Sigmoid colon (tissue), 7 donors: ENCODE results near the gene NOL7. TPM values are rescaled to one million over a fixed set of nuclear protein-coding genes. Genes with fewer than 3 reads are reported as not detected.
A peak's percentile ranks its signal among the peaks of the same experiment; 100 is the strongest.

ENCODE experiments used
- DNase-seq: peaks from one replicate; pipeline ENCODE4 v3.0.0-alpha.2; 2019
- H3K27ac ChIP-seq, 4 donors: fragments of 200-600 bp; sonication (generic); one replicate each; pipeline ENCODE4 v1.5.1; 2016 to 2019; ENCODE audit warnings: mild to moderate bottlenecking in 1 of 4
- H3K27me3 ChIP-seq, 3 donors: fragments of 200-600 bp; sonication (generic); one replicate each; pipeline ENCODE4 v1.5.1; 2019; ENCODE audit warnings: mild to moderate bottlenecking in 1 of 3
- H3K36me3 ChIP-seq, 4 donors: fragments of 200-600 bp; sonication (generic); one replicate each; pipeline ENCODE4 v1.5.1; 2016 to 2019
- H3K4me1 ChIP-seq, 4 donors: fragments of 200-600 bp; sonication (generic); one replicate each; pipeline ENCODE4 v1.5.1; 2017 to 2019
- H3K4me3 ChIP-seq, 4 donors: fragments of 200-600 bp; sonication (generic); one replicate each; pipeline ENCODE4 v1.5.1; 2017 to 2019; ENCODE audit warnings: mild to moderate bottlenecking in 2 of 4, moderate library complexity in 1 of 4
- H3K9me3 ChIP-seq, 4 donors: fragments of 200-600 bp in 3 of 4; sonication (generic) in 3 of 4; one replicate each; pipeline versions ENCODE4 v1.5.1 to v1.6.1; 2013 to 2019
- CTCF ChIP-seq, 4 experiments: fragments of 450-650 bp in 3 of 4; fragments of 200-600 bp in 1 of 4; IDR thresholded peaks; one replicate each; pipeline ENCODE4 v1.5.1; 2016 to 2019; ENCODE audit warnings: antibody characterized with exemption in 4 of 4, mild to moderate bottlenecking in 3 of 4, moderate library complexity in 2 of 4
- EP300 ChIP-seq, 4 donors: sonication (generic); formaldehyde crosslinking; IDR thresholded peaks; one replicate each; pipeline ENCODE4 v1.6.1; 2017; ENCODE audit warnings: antibody characterized with exemption in 4 of 4
- POLR2A ChIP-seq, 2 donors: fragments of 450-650 bp; IDR thresholded peaks; one replicate each; pipeline ENCODE4 v1.6.1; 2016; ENCODE audit warnings: antibody characterized with exemption in 2 of 2, mild to moderate bottlenecking in 2 of 2, moderate library complexity in 2 of 2
- POLR2AphosphoS5 ChIP-seq, 4 donors: sonication (generic); formaldehyde crosslinking; IDR thresholded peaks; one replicate each; pipeline ENCODE4 v1.6.1; 2017; ENCODE audit warnings: antibody characterized with exemption in 4 of 4
- WGBS, 2 donors: extraction: QIAGEN DNeasy Blood & Tissue Kit; methylation state at CpG; one replicate each; pipeline ENCODE4 v1.1.7; 2013; 5-methylcytosine and 5-hydroxymethylcytosine counted together
- intact Hi-C: fragments of 100-400 bp; cut with DNase I; formaldehyde crosslinking; loops from one replicate; pipeline ENCODE4 v1.15.1; 2023
- polyA plus RNA-seq, 3 donors: library from polyadenylated mRNA; stranded (reverse); fragments of 200-250 nt; gene quantifications; one replicate each; pipeline ENCODE4 v1.2.3, GENCODE V29; 2013
- total RNA-seq, 4 donors: library from RNA; depleted of rRNA; stranded (reverse); fragments of >200 nt; gene quantifications; one replicate each; pipeline ENCODE4 v1.1.0, GENCODE V29; 2016
- donor health status: healthy with polysubstance abuse.
- donor health status: Bipolar disorder and iron deficiency.
- donor health status: healthy.

The NOL7 gene
- total and polyA plus RNA-seq, 7 donors: 72.2 to 97.6 (median 87.8) TPM

DNA sequence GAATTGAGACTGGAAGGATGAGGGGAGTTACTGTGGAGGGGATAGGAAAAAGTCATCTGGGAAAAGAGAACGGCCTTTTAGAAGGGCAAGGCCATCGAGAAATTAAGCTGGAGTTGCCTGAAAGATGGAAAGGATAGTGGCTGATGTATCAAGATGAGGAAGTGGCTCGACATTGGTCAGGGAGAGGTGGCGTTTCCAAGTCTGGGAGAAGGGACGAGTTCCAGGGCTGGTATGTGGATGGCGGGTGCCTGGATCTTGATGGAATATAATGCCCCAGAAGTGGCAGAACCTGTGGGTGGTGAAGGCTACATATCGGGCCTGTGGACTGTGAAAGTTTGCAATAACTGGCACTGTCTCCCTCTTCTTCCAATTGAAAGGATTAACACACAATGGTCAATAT, 42.9 kb upstream of the NOL7 start:
- no peak overlapping the region for H3K4me3 ChIP-seq
- H3K9me3 ChIP-seq: no peaks in the 10 kb centered on the region
- peaks cover 0 to 18% (median 8%) of the 10 kb centered on the region in 4 donors for H3K4me1 ChIP-seq
- DNase-seq: no peak
- H3K36me3 ChIP-seq: no peaks in the 10 kb centered on the region
- 89 to 95% methylated on average over 7 of the region's 7 CpGs for WGBS, 2 donors
- H3K27me3 ChIP-seq: no peaks in the 10 kb centered on the region
- intact Hi-C loops: no loop called here
- H3K27ac ChIP-seq: no peak overlapping the region
- no peak for TF ChIP-seq POLR2AphosphoS5 (IDR thresholded peaks at IDR 0.05)
- no peak for TF ChIP-seq POLR2A (IDR thresholded peaks at IDR 0.05)
- no peak for TF ChIP-seq EP300 (IDR thresholded peaks at IDR 0.05)
- no peak for TF ChIP-seq CTCF (IDR thresholded peaks at IDR 0.05)

- DNase-seq: no peak
- Histone ChIP-seq H3K27me3 (no peaks in the 10 kb centered on the region), H3K27ac (peak overlapping the region; percentile 88 to 99 (median 98)), H3K4me3 (peak overlapping the region in 3 of 4 donors; percentile 61 to 97 (median 97)), H3K4me1 (peaks cover 0 to 18% (median 8%) of the 10 kb centered on the region in 4 donors), H3K36me3 (no peaks in the 10 kb centered on the region), H3K9me3 (no peaks in the 10 kb centered on the region)
- WGBS, 2 donors: 72 to 88% methylated on average over 16 of the region's 16 CpGs
- intact Hi-C loops: no loop called here
- TF ChIP-seq CTCF (IDR thresholded peaks at IDR 0.05): no peak
- no peak for TF ChIP-seq POLR2AphosphoS5 (IDR thresholded peaks at IDR 0.05)
- no peak for TF ChIP-seq POLR2A (IDR thresholded peaks at IDR 0.05)
- TF ChIP-seq EP300 (IDR thresholded peaks at IDR 0.05): no peak
These were observed 42.0 kb upstream of the NOL7 start for GRCh38 chr6:13572951-13573654.

- TF ChIP-seq POLR2A (IDR thresholded peaks at IDR 0.05): no peak
- no peak for TF ChIP-seq EP300 (IDR thresholded peaks at IDR 0.05)
- peak in 1 of 4 donors; percentile 12 for TF ChIP-seq POLR2AphosphoS5 (IDR thresholded peaks at IDR 0.05)
- TF ChIP-seq CTCF (IDR thresholded peaks at IDR 0.05): no peak
- H3K4me3 ChIP-seq: peak overlapping the region; percentile 61 to 97 (median 87)
- peak; percentile 68 for DNase-seq
- intact Hi-C loops: loop anchor here (1.0 to 2.0 kb wide), 4 partner anchors 41 to 237 kb away; partner anchors contain the start of genes GFOD1, NOL7 and RANBP9
- peaks cover 0 to 18% (median 8%) of the 10 kb centered on the region in 4 donors for H3K4me1 ChIP-seq
- WGBS, 2 donors: 3 to 10% methylated on average over 14 of the region's 14 CpGs
- H3K36me3 ChIP-seq: no peaks in the 10 kb centered on the region
- no peaks in the 10 kb centered on the region for H3K9me3 ChIP-seq
- H3K27me3 ChIP-seq: no peaks in the 10 kb centered on the region
- peak overlapping the region; percentile 88 to 99 (median 98) for H3K27ac ChIP-seq
These were observed 41.4 kb upstream of the NOL7 start for GRCh38 chr6:13573669-13574110.

- H3K36me3 ChIP-seq: no peaks in the 10 kb centered on the region
- H3K27ac ChIP-seq: peak overlapping the region; percentile 88 to 99 (median 98)
- intact Hi-C loops: loop anchor here (1.0 to 2.0 kb wide), 4 partner anchors 41 to 237 kb away; partner anchors contain the start of genes GFOD1, NOL7 and RANBP9
- H3K27me3 ChIP-seq: no peaks in the 10 kb centered on the region
- peak overlapping the region; percentile 61 to 97 (median 87) for H3K4me3 ChIP-seq
- H3K9me3 ChIP-seq: no peaks in the 10 kb centered on the region
- peaks cover 0 to 18% (median 8%) of the 10 kb centered on the region in 4 donors for H3K4me1 ChIP-seq
- 0% methylated on average over 46 of the region's 46 CpGs for WGBS, 2 donors
- TF ChIP-seq POLR2A (IDR thresholded peaks at IDR 0.05) (no peak), EP300 (IDR thresholded peaks at IDR 0.05) (no peak), POLR2AphosphoS5 (IDR thresholded peaks at IDR 0.05) (no peak), CTCF (IDR thresholded peaks at IDR 0.05) (peak in 1 of 4 experiments; percentile 45)
- peak; percentile 95 for DNase-seq
These were observed 41.0 kb upstream of the NOL7 start for GRCh38 chr6:13574149-13574570.
